Neural progenitor cell (in vitro differentiated cells): ENCODE data around the gene NPTX1.

ENCODE experiments used
- CTCF ChIP-seq: fragments of 200-600 bp; sonication (generic); IDR thresholded peaks from 2 replicates; pipeline ENCODE4 v1.5.1; 2017; ENCODE audit warnings: antibody characterized with exemption, mild to moderate bottlenecking
- EZH2phosphoT487 ChIP-seq: fragments of 200-600 bp; sonication (generic); IDR thresholded peaks from 2 replicates; pipeline ENCODE4 v1.6.1; 2017; ENCODE audit warnings: antibody characterized with exemption

GRCh38 chr17:80523054-80523744 lies 46.8 kb upstream of the NPTX1 start:
- TF ChIP-seq CTCF (no peak), EZH2phosphoT487 (no peak)
